Lower lobe of right lung (tissue), 2 donors: ENCODE measurements around the gene SPATA6L. TPM values are rescaled to one million over a fixed set of nuclear protein-coding genes. Genes with fewer than 3 reads are reported as not detected.

Experiments
- ATAC-seq, 2 donors: fragments of 200-7000 bp; cut with Tn5 transposase; one replicate each; pipeline ENCODE4 v1.9.1; 2020 to 2022; ENCODE audit warnings: mild to moderate bottlenecking in 2 of 2, moderate library complexity in 2 of 2
- DNase-seq: peaks from one replicate; pipeline ENCODE4 v3.0.0-alpha.2; 2020
- H3K27ac ChIP-seq: fragments of 200-600 bp; one replicate; pipeline ENCODE4 v1.8.0; 2022
- H3K27me3 ChIP-seq: fragments of 200-600 bp; one replicate; pipeline ENCODE4 v1.8.0; 2022; ENCODE audit warnings: low read depth
- H3K36me3 ChIP-seq: fragments of 200-600 bp; one replicate; pipeline ENCODE4 v1.8.0; 2022; ENCODE audit warnings: mild to moderate bottlenecking
- H3K4me1 ChIP-seq: fragments of 200-600 bp; one replicate; pipeline ENCODE4 v1.8.0; 2022
- H3K4me3 ChIP-seq: fragments of 200-600 bp; one replicate; pipeline ENCODE4 v1.8.0; 2022; ENCODE audit warnings: mild to moderate bottlenecking
- H3K9me3 ChIP-seq: fragments of 200-600 bp; one replicate; pipeline ENCODE4 v1.8.0; 2022
- CTCF ChIP-seq: fragments of 200-600 bp; IDR thresholded peaks from one replicate; pipeline ENCODE4 v1.8.0; 2022; ENCODE audit warnings: antibody characterized with exemption, mild to moderate bottlenecking
- intact Hi-C: fragments of 100-400 bp; cut with DNase I; formaldehyde crosslinking; loops from one replicate; pipeline ENCODE4 v1.11.0; 2022
- total RNA-seq: library from RNA; stranded (reverse); fragmentation: NEBNext Ultra II Directional; extraction: Animal tissue kit (Norgen Biotek cat#: 25700); gene quantifications from one replicate; pipeline ENCODE4 v1.2.1, GENCODE V29; 2021
- donor health status: DM: no; HTN: yes; CAD: no; lungs with severe emphysema.

SPATA6L gene
- total RNA-seq, 1 donor from 2014 or later: 16.3 TPM

- H3K4me3 ChIP-seq: no peak overlapping the region
- no peak for TF ChIP-seq CTCF
- no peaks in the 10 kb centered on the region for H3K9me3 ChIP-seq
- H3K36me3 ChIP-seq: peaks cover 23% of the 10 kb centered on the region
- H3K4me1 ChIP-seq: peaks cover under 1% of the 10 kb centered on the region
- no peak for DNase-seq
- intact Hi-C loops: no loop called here
- no peak for ATAC-seq
- no peaks in the 10 kb centered on the region for H3K27me3 ChIP-seq
- no peak overlapping the region for H3K27ac ChIP-seq
Measured at GRCh38 chr9:4576448-4576847, 89.8 kb downstream of the SPATA6L start.

GRCh38 chr9:4575997-4576396, 90.3 kb downstream of the SPATA6L start:
- DNase-seq (no peak), ATAC-seq (no peak)
- Histone ChIP-seq H3K27ac (no peak overlapping the region), H3K4me1 (no peaks in the 10 kb centered on the region), H3K36me3 (peaks cover 23% of the 10 kb centered on the region), H3K4me3 (no peak overlapping the region), H3K9me3 (no peaks in the 10 kb centered on the region), H3K27me3 (no peaks in the 10 kb centered on the region)
- no peak for TF ChIP-seq CTCF
- intact Hi-C loops: no loop called here

GRCh38 chr9:4574657-4575243, 91.5 kb downstream of the SPATA6L start:
- Histone ChIP-seq H3K27me3 (no peaks in the 10 kb centered on the region), H3K27ac (no peak overlapping the region), H3K4me1 (no peaks in the 10 kb centered on the region), H3K4me3 (no peak overlapping the region), H3K36me3 (peaks cover 23% of the 10 kb centered on the region), H3K9me3 (no peaks in the 10 kb centered on the region)
- ATAC-seq (no peak), DNase-seq (no peak)
- no peak for TF ChIP-seq CTCF
- intact Hi-C loops: no loop called here

- ATAC-seq (no peak), DNase-seq (no peak)
- Histone ChIP-seq H3K27me3 (no peaks in the 10 kb centered on the region), H3K27ac (no peak overlapping the region), H3K36me3 (peaks cover 23% of the 10 kb centered on the region), H3K4me3 (no peak overlapping the region), H3K4me1 (no peaks in the 10 kb centered on the region), H3K9me3 (no peaks in the 10 kb centered on the region)
- no peak for TF ChIP-seq CTCF
- intact Hi-C loops: no loop called here
Measured at GRCh38 chr9:4573634-4574389, 92.5 kb downstream of the SPATA6L start.

GRCh38 chr9:4573176-4573575, 93.1 kb downstream of the SPATA6L start:
- Histone ChIP-seq H3K4me3 (no peak overlapping the region), H3K36me3 (peaks cover 21% of the 10 kb centered on the region), H3K27me3 (no peaks in the 10 kb centered on the region), H3K27ac (no peak overlapping the region), H3K4me1 (no peaks in the 10 kb centered on the region), H3K9me3 (no peaks in the 10 kb centered on the region)
- intact Hi-C loops: no loop called here
- ATAC-seq (no peak), DNase-seq (no peak)
- no peak for TF ChIP-seq CTCF
